A673 (cell line): ENCODE results near the gene TNFRSF14. TPM values are rescaled to one million over a fixed set of nuclear protein-coding genes. Genes with fewer than 3 reads are reported as not detected.

Experiments used
- BruUV-seq: library from RNA; stranded (reverse); fragments of 400-500 nt; replicated peaks from 2 replicates; lab custom pipeline; 2021; lab: Mats Ljungman, UMichigan
- CTCF ChIA-PET: fragments of 300-600 bp; sonication (Branson Sonifier 250); formaldehyde crosslinking; loops from one replicate; lab custom pipeline; 2022; ENCODE audit warnings: antibody characterized with exemption; lab: Charles Lee
- POLR2A ChIA-PET: fragments of 300-600 bp; sonication (Branson Sonifier 250); formaldehyde crosslinking; loops from one replicate; lab custom pipeline; 2022; ENCODE audit warnings: antibody characterized with exemption; ENCODE audit not compliant: low non-redundant PET; lab: Charles Lee
- DNase-seq: peaks from one replicate; pipeline ENCODE4 v3.0.0-alpha.2; 2015; ENCODE audit warnings: low spot score
- H3K27ac ChIP-seq: fragments of 200-600 bp; sonication (generic); 2 replicates; pipeline ENCODE4 v1.5.1; 2016; ENCODE audit warnings: mixed run types, low read depth, mild to moderate bottlenecking, mixed read lengths, antibody characterized with exemption, low read length; ENCODE audit not compliant: poor library complexity, severe bottlenecking
- H3K27me3 ChIP-seq: fragments of 200-600 bp; sonication (generic); replicated peaks from 2 replicates; pipeline ENCODE4 v1.6.1; 2017; ENCODE audit warnings: mixed run types, low read depth, mild to moderate bottlenecking, mixed read lengths, antibody characterized with exemption, low read length; ENCODE audit not compliant: insufficient read depth, poor library complexity
- H3K36me3 ChIP-seq: fragments of 200-600 bp; sonication (generic); 2 replicates; pipeline ENCODE4 v1.6.1; 2016; ENCODE audit warnings: mixed run types, mild to moderate bottlenecking, mixed read lengths, antibody characterized with exemption, low read length; ENCODE audit not compliant: insufficient read depth, poor library complexity, severe bottlenecking
- H3K4me1 ChIP-seq: fragments of 200-600 bp; sonication (generic); 2 replicates; pipeline ENCODE4 v1.6.1; 2017; ENCODE audit warnings: mixed run types, mild to moderate bottlenecking, mixed read lengths, antibody characterized with exemption, low read length; ENCODE audit not compliant: insufficient read depth, poor library complexity, severe bottlenecking
- H3K4me3 ChIP-seq: fragments of 200-600 bp; sonication (generic); 2 replicates; pipeline ENCODE4 v1.5.1; 2016; ENCODE audit warnings: low read depth, mixed run types, mild to moderate bottlenecking, mixed read lengths, low read length; ENCODE audit not compliant: poor library complexity, severe bottlenecking
- H3K9me3 ChIP-seq: fragments of 200-600 bp; sonication (generic); 2 replicates; pipeline ENCODE4 v1.6.1; 2016; ENCODE audit warnings: mixed run types, low read depth, mild to moderate bottlenecking, mixed read lengths, antibody characterized with exemption, low read length; ENCODE audit not compliant: poor library complexity, severe bottlenecking
- CTCF ChIP-seq: fragments of 300-800, 200-600 bp; sonication (generic); conservative IDR thresholded peaks from 2 replicates; pipeline ENCODE4 v1.5.1; 2017; ENCODE audit warnings: low read depth, mild to moderate bottlenecking, antibody characterized with exemption, low read length, moderate library complexity, mixed read lengths
- EZH2 ChIP-seq: fragments of 200-600 bp; sonication (generic); IDR thresholded peaks from 2 replicates; pipeline ENCODE4 v1.6.1; 2017; ENCODE audit warnings: borderline replicate concordance, low read depth, mild to moderate bottlenecking, mixed read lengths, antibody characterized with exemption, low read length; ENCODE audit not compliant: poor library complexity, severe bottlenecking
- intact Hi-C: fragments of 100-400 bp; cut with micrococcal nuclease; formaldehyde crosslinking; loops from one replicate; pipeline ENCODE4 v1.10.0; 2022; ENCODE audit not compliant: unreplicated experiment
- total RNA-seq: library from RNA; stranded (reverse); gene quantifications from 2 replicates; pipeline ENCODE4 v1.2.3, GENCODE V29; 2021

Gene TNFRSF14
- total RNA-seq, 1 experiment from 2014 or later: 4.6 TPM

- no peak for TF ChIP-seq CTCF
- no peak for TF ChIP-seq EZH2
- ChIA-PET CTCF (no interaction called here), POLR2A (no interaction called here)
- BruUV-seq: no TSS peak
- Histone ChIP-seq H3K9me3 (no peaks in the 10 kb centered on the region), H3K27me3 (peaks cover 4% of the 10 kb centered on the region), H3K27ac (no peak overlapping the region), H3K4me1 (peaks cover 8% of the 10 kb centered on the region), H3K4me3 (no peak overlapping the region), H3K36me3 (no peaks in the 10 kb centered on the region)
- no peak for DNase-seq
- intact Hi-C loops: no loop called here
Observed at GRCh38 chr1:2595812-2596529, 39.8 kb downstream of the TNFRSF14 start.

- Histone ChIP-seq H3K27me3 (peaks cover 5% of the 10 kb centered on the region), H3K27ac (no peak overlapping the region), H3K9me3 (no peaks in the 10 kb centered on the region), H3K4me1 (peaks cover 8% of the 10 kb centered on the region), H3K36me3 (no peaks in the 10 kb centered on the region), H3K4me3 (no peak overlapping the region)
- DNase-seq: no peak
- no TSS peak for BruUV-seq
- TF ChIP-seq CTCF (no peak), EZH2 (no peak)
- intact Hi-C loops: no loop called here
- ChIA-PET POLR2A (no interaction called here), CTCF (no interaction called here)
Observed at GRCh38 chr1:2596530-2597333, 40.6 kb downstream of the TNFRSF14 start.

GRCh38 chr1:2597441-2598328 is 41.5 kb downstream of the TNFRSF14 start:
- H3K27me3 ChIP-seq: peaks cover 10% of the 10 kb centered on the region
- no peak for DNase-seq
- TF ChIP-seq CTCF (no peak), EZH2 (no peak)
- no peaks in the 10 kb centered on the region for H3K9me3 ChIP-seq
- BruUV-seq: no TSS peak
- POLR2A ChIA-PET: no interaction called here
- intact Hi-C loops: no loop called here
- no peak overlapping the region for H3K27ac ChIP-seq
- H3K4me1 ChIP-seq: peaks cover 8% of the 10 kb centered on the region
- H3K36me3 ChIP-seq: no peaks in the 10 kb centered on the region
- CTCF ChIA-PET: no interaction called here
- no peak overlapping the region for H3K4me3 ChIP-seq
